ENCODE data around the gene TIGD1.

TIGD1 gene

GRCh38 chr2:232521959-232522622 is 28.3 kb downstream of the TIGD1 start:
- peak; percentile 45 for DNase-seq

GRCh38 chr2:232521098-232521497 is 29.3 kb downstream of the TIGD1 start:
- DNase-seq, result no peak

- no peak for DNase-seq
Measured at GRCh38 chr2:232520489-232520888, 29.9 kb downstream of the TIGD1 start.

- no peak for DNase-seq
Measured at GRCh38 chr2:232519581-232520438, 30.5 kb downstream of the TIGD1 start, which contains the start of gene PRSS56. Gene PRSS56, plus strand, starts transcription at chr2:232520388. Its CDS starts 211 bp downstream, at chr2:232520599.

GRCh38 chr2:232518844-232519243 is 31.5 kb downstream of the TIGD1 start:
- DNase-seq, result no peak

GRCh38 chr2:232516551-232516950 is 33.8 kb downstream of the TIGD1 start:
- no peak for DNase-seq

GRCh38 chr2:232515639-232516038 is 34.7 kb downstream of the TIGD1 start:
- no peak for DNase-seq

GRCh38 chr2:232513353-232513752 is 37.0 kb downstream of the TIGD1 start:
- DNase-seq, result no peak

- no peak for DNase-seq
Measured at GRCh38 chr2:232512602-232513001, 37.8 kb downstream of the TIGD1 start.

- DNase-seq, result no peak
Measured at GRCh38 chr2:232511336-232511890, 38.9 kb downstream of the TIGD1 start.

GRCh38 chr2:232508251-232508650 is 42.1 kb downstream of the TIGD1 start:
- no peak for DNase-seq

GRCh38 chr2:232506709-232507108 is 43.6 kb downstream of the TIGD1 start:
- no peak for DNase-seq

GRCh38 chr2:232505856-232506255 is 44.5 kb downstream of the TIGD1 start:
- no peak for DNase-seq

- no peak for DNase-seq
Measured at GRCh38 chr2:232504438-232504837, 45.9 kb downstream of the TIGD1 start.

- no peak for DNase-seq
Measured at GRCh38 chr2:232503809-232504323, 46.5 kb downstream of the TIGD1 start.

- peak; percentile 17 for DNase-seq
Measured at GRCh38 chr2:232502911-232503808, 47.2 kb downstream of the TIGD1 start.

- no peak for DNase-seq
Measured at GRCh38 chr2:232502511-232502910, 47.8 kb downstream of the TIGD1 start.

GRCh38 chr2:232501794-232502390 is 48.5 kb downstream of the TIGD1 start:
- no peak for DNase-seq

- no peak for DNase-seq
Measured at GRCh38 chr2:232501331-232501771, 49.0 kb downstream of the TIGD1 start.

- no peak for DNase-seq
Measured at GRCh38 chr2:232498452-232498851, 51.9 kb downstream of the TIGD1 start.
